GM12875 (cell line): ENCODE data around the gene SGK1.
"Not testable (repeated sequence)": the region's sequence is repeated elsewhere in the genome, so short reads cannot be mapped to it uniquely, and the experiment has no call there.

Experiments used
- H3K4me3 ChIP-seq: one replicate; pipeline ENCODE4 v1.5.1; 2011; ENCODE audit warnings: low read depth, low read length, control low read depth
- CTCF ChIP-seq: IDR thresholded peaks from 2 replicates; pipeline ENCODE4 v1.5.1; 2011; ENCODE audit warnings: low read depth, mild to moderate bottlenecking, control low read depth, inconsistent platforms, low read length, moderate library complexity, borderline replicate concordance; ENCODE audit not compliant: insufficient read depth

The SGK1 gene

GRCh38 chr6:134245041-134245440, 72.9 kb downstream of the SGK1 start:
- no peak overlapping the region for H3K4me3 ChIP-seq
- TF ChIP-seq CTCF: no peak

DNA sequence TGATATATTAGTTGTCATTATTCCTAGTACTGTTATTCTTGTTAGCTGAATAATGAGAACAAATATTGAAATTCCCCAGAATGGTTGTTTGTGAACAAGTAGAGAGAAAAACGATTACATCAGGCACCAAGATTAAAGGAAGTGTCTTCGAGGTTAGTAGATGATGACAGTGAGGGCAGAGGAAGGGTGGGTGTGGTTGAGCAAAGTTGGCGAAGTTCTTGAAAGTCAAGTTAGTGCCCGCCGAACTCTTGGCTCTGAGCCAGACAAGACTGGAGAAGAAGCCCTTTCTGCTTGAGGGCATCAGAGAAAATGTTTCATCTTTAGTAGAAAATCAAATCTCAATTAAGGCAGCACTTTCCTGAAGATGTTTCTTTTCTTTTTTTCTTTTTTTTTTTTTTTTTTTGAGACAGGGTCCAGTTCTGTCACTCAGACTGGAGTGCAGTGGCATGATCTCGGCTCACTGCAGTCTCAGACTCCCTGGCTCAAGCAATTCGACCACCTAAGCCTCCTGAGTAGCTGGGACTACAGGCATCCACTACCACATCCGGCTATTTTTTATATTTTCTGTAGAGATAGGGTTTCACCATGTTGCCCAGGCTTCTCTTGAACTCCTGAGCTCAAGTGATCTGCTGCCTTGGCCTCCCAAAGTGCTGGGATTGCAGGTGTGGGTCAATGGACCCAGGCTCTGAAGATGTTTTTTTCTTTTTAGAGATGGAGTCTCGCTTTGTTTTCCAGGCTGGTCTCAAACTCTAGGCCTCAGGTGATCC, 77.1 kb downstream of the SGK1 start:
- H3K4me3 ChIP-seq: no peak overlapping the region
- no peak for TF ChIP-seq CTCF

- no peak overlapping the region for H3K4me3 ChIP-seq
- no peak for TF ChIP-seq CTCF
These were observed 78.7 kb downstream of the SGK1 start for GRCh38 chr6:134238960-134239795.

DNA sequence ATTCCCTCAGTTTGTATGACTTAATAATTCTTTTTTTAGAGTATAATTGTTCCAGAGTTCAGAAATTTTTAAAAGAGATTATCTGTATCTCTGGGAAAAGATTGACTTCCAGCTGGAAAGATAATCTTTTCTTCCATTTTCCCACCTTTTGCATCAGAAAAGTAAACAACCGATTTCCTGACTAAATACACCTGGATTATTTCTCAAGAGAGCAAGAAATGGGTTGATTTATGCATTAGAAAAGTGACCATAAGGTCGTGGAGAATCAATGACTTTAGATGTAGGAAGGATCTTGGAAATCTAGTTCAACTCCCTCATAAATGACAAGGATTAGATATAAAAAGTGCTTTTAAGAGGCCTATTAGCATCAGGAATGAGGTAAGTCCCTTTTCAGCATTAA, 79.9 kb downstream of the SGK1 start:
- no peak overlapping the region for H3K4me3 ChIP-seq
- no peak for TF ChIP-seq CTCF

- no peak for TF ChIP-seq CTCF
- no peak overlapping the region for H3K4me3 ChIP-seq
These were observed 81.8 kb downstream of the SGK1 start for GRCh38 chr6:134235937-134236751.

GRCh38 chr6:134235334-134235733, 82.6 kb downstream of the SGK1 start:
- not testable (repeated sequence) for H3K4me3 ChIP-seq
